ENCODE measurements around the gene LRMDA. TPM values are rescaled to one million over a fixed set of nuclear protein-coding genes. Genes with fewer than 3 reads are reported as not detected.

Gene LRMDA
- total and polyA plus RNA-seq, 2 of the 13 experiments (the other 11 are each of a cell fraction or from before 2014, with no cell fraction given): 13.4 to 22.0 TPM

GRCh38 chr10:75402486-75403143 lies 28.8 kb upstream of the LRMDA start (continued):
- TF ChIP-seq, protein P1, sequence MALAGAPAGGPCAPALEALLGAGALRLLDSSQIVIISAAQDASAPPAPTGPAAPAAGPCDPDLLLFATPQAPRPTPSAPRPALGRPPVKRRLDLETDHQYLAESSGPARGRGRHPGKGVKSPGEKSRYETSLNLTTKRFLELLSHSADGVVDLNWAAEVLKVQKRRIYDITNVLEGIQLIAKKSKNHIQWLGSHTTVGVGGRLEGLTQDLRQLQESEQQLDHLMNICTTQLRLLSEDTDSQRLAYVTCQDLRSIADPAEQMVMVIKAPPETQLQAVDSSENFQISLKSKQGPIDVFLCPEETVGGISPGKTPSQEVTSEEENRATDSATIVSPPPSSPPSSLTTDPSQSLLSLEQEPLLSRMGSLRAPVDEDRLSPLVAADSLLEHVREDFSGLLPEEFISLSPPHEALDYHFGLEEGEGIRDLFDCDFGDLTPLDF (CRISPR knock-in tag; IDR thresholded peaks at IDR 0.05): no peak
- TF ChIP-seq, protein P2, sequence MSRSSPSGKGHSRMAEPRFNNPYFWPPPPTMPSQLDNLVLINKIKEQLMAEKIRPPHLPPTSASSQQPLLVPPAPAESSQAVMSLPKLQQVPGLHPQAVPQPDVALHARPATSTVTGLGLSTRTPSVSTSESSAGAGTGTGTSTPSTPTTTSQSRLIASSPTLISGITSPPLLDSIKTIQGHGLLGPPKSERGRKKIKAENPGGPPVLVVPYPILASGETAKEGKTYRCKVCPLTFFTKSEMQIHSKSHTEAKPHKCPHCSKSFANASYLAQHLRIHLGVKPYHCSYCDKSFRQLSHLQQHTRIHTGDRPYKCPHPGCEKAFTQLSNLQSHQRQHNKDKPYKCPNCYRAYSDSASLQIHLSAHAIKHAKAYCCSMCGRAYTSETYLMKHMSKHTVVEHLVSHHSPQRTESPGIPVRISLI (CRISPR knock-in tag; IDR thresholded peaks at IDR 0.05; ENCODE audit: borderline replicate concordance): no peak; the same call in 1 of the 2 replicates
- no peak for TF ChIP-seq ZNF552 (CRISPR knock-in tag; IDR thresholded peaks at IDR 0.05; ENCODE audit: borderline replicate concordance)
- no peak for TF ChIP-seq ZNF260 (CRISPR knock-in tag; IDR thresholded peaks at IDR 0.05; ENCODE audit: borderline replicate concordance, low read depth)
- no peak for TF ChIP-seq EHMT2 (IDR thresholded peaks at IDR 0.05; ENCODE audit: borderline replicate concordance, low read depth, low read length)
- TF ChIP-seq PHB2 (IDR thresholded peaks at IDR 0.05; ENCODE audit: partially characterized antibody): no peak
- TF ChIP-seq, protein P3, sequence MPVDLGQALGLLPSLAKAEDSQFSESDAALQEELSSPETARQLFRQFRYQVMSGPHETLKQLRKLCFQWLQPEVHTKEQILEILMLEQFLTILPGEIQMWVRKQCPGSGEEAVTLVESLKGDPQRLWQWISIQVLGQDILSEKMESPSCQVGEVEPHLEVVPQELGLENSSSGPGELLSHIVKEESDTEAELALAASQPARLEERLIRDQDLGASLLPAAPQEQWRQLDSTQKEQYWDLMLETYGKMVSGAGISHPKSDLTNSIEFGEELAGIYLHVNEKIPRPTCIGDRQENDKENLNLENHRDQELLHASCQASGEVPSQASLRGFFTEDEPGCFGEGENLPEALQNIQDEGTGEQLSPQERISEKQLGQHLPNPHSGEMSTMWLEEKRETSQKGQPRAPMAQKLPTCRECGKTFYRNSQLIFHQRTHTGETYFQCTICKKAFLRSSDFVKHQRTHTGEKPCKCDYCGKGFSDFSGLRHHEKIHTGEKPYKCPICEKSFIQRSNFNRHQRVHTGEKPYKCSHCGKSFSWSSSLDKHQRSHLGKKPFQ (CRISPR knock-in tag; IDR thresholded peaks at IDR 0.05; ENCODE audit: insufficient replicate concordance): no peak
- TF ChIP-seq ZFYVE20 (CRISPR knock-in tag; IDR thresholded peaks at IDR 0.05; ENCODE audit: borderline replicate concordance, low read depth): no peak
- TF ChIP-seq PPARG (CRISPR knock-in tag; conservative IDR thresholded peaks at IDR 0.05): no peak
- no peak for TF ChIP-seq TERF1 (CRISPR knock-in tag; IDR thresholded peaks at IDR 0.05)
- TF ChIP-seq NR0B2 (CRISPR knock-in tag; IDR thresholded peaks at IDR 0.05): no peak
- TF ChIP-seq ZNF841 (CRISPR knock-in tag; IDR thresholded peaks at IDR 0.05; ENCODE audit: borderline replicate concordance): no peak
- no peak for TF ChIP-seq ZNF614 (CRISPR knock-in tag; IDR thresholded peaks at IDR 0.05; ENCODE audit: borderline replicate concordance)
- TF ChIP-seq, protein P4, sequence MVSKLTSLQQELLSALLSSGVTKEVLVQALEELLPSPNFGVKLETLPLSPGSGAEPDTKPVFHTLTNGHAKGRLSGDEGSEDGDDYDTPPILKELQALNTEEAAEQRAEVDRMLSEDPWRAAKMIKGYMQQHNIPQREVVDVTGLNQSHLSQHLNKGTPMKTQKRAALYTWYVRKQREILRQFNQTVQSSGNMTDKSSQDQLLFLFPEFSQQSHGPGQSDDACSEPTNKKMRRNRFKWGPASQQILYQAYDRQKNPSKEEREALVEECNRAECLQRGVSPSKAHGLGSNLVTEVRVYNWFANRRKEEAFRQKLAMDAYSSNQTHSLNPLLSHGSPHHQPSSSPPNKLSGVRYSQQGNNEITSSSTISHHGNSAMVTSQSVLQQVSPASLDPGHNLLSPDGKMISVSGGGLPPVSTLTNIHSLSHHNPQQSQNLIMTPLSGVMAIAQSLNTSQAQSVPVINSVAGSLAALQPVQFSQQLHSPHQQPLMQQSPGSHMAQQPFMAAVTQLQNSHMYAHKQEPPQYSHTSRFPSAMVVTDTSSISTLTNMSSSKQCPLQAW (CRISPR knock-in tag; IDR thresholded peaks at IDR 0.05): no peak; the same call in 1 of the 2 replicates
- TF ChIP-seq IKZF1 (IDR thresholded peaks at IDR 0.05): no peak
- no peak for TF ChIP-seq NR2F1 (CRISPR knock-in tag; IDR thresholded peaks at IDR 0.05)
- no peak for TF ChIP-seq U2AF2 (IDR thresholded peaks at IDR 0.05; ENCODE audit: low read depth, low read length)
- peak; percentile 94 for TF ChIP-seq AGO2 (optimal IDR thresholded peaks at IDR 0.05; ENCODE audit: low read depth, low read length)
- TF ChIP-seq CREB1 (IDR thresholded peaks at IDR 0.05): no peak
- TF ChIP-seq CREB1 (CRISPR knock-in tag; IDR thresholded peaks at IDR 0.05): no peak
- TF ChIP-seq MZF1 (CRISPR knock-in tag; IDR thresholded peaks at IDR 0.05; ENCODE audit: borderline replicate concordance): no peak
- no peak for TF ChIP-seq ZBTB42 (CRISPR knock-in tag; IDR thresholded peaks at IDR 0.05)
- no peak for TF ChIP-seq ZNF549 (CRISPR knock-in tag; IDR thresholded peaks at IDR 0.05)

Measured in HepG2 (cell line).